Endothelial cell of umbilical vein (primary cell): ENCODE data around the gene COPS7A. TPM values are rescaled to one million over a fixed set of nuclear protein-coding genes. Genes with fewer than 3 reads are reported as not detected.

Experiments used
- BruUV-seq: library from RNA; stranded (reverse); fragments of 400-500 nt; replicated peaks from 2 replicates; lab custom pipeline; 2021; lab: Mats Ljungman, UMichigan
- CTCF ChIA-PET: fragments of 300-600, 350-600 bp; sonication (Branson Sonifier 250); formaldehyde crosslinking; loops from one replicate; lab custom pipeline; 2021; ENCODE audit warnings: antibody characterized with exemption, inconsistent platforms; lab: Charles Lee
- POLR2A ChIA-PET: fragments of 300-600, 350-600 bp; sonication (Branson Sonifier 250); formaldehyde crosslinking; loops from one replicate; lab custom pipeline; 2021; ENCODE audit warnings: antibody characterized with exemption, inconsistent platforms; lab: Charles Lee
- DNase-seq: peaks from one replicate; pipeline ENCODE4 v3.0.0-alpha.2; 2011; ENCODE audit warnings: low read depth, low spot score
- FAIRE-seq: peaks from 2 replicates; lab custom pipeline; 2011; peaks lifted over from hg19 to GRCh38; lab: Jason Lieb, UNC
- H2AFZ ChIP-seq: 2 replicates; pipeline ENCODE4 v1.6.0; 2012; ENCODE audit warnings: low read depth, low read length, control low read depth, inconsistent platforms
- H3K27ac ChIP-seq: 2 replicates; pipeline ENCODE4 v1.5.1; 2011; ENCODE audit warnings: low read depth, mild to moderate bottlenecking, control low read depth, low read length, moderate library complexity; ENCODE audit not compliant: insufficient read depth
- H3K27me3 ChIP-seq, 2 experiments: 2 replicates each; pipeline versions ENCODE4 v1.6.0 to v1.6.1; 2011; ENCODE audit warnings: low read length in 2 of 2, mixed read lengths in 1 of 2; ENCODE audit not compliant: control insufficient read depth in 2 of 2, insufficient read depth in 2 of 2
- H3K36me3 ChIP-seq, 2 experiments: 2 replicates in 1 of 2; 3 replicates in 1 of 2; pipeline ENCODE4 v1.5.1; 2011; ENCODE audit warnings: low read length in 2 of 2, mild to moderate bottlenecking in 1 of 2, moderate library complexity in 1 of 2; ENCODE audit not compliant: control insufficient read depth in 2 of 2, insufficient read depth in 2 of 2; ENCODE audit errors: extremely low read depth in 1 of 2
- H3K4me1 ChIP-seq: 3 replicates; pipeline ENCODE4 v1.5.1; 2011; ENCODE audit warnings: mild to moderate bottlenecking, low read length; ENCODE audit not compliant: control insufficient read depth, insufficient read depth; ENCODE audit errors: extremely low read depth
- H3K4me2 ChIP-seq: 2 replicates; pipeline ENCODE4 v1.6.1; 2011; ENCODE audit warnings: low read length, control low read depth, mixed read lengths; ENCODE audit not compliant: insufficient read depth
- H3K4me3 ChIP-seq, 3 experiments: fragments of 200-600 bp in 1 of 3; sonication (generic), shearing (Covaris generic) in 1 of 3; replicated peaks in 1 of 3; 2 replicates each; pipeline ENCODE4 v1.5.1; 2011 to 2016; ENCODE audit warnings: control low read depth in 3 of 3, low read length in 3 of 3, mild to moderate bottlenecking in 2 of 3, inconsistent platforms in 1 of 3, low read depth in 1 of 3, moderate library complexity in 1 of 3; ENCODE audit not compliant: insufficient read depth in 1 of 3
- H3K79me2 ChIP-seq: 2 replicates; pipeline ENCODE4 v1.6.0; 2012; ENCODE audit warnings: low read length, inconsistent platforms; ENCODE audit not compliant: control insufficient read depth, insufficient read depth
- H3K9ac ChIP-seq: replicated peaks from 2 replicates; pipeline ENCODE3; 2011; ENCODE audit warnings: low read length, control low read depth; ENCODE audit not compliant: insufficient read depth; ENCODE audit errors: extremely low read depth
- H3K9me1 ChIP-seq: replicated peaks from 3 replicates; pipeline ENCODE4 v1.6.0; 2011; ENCODE audit warnings: mild to moderate bottlenecking, low read length; ENCODE audit not compliant: control insufficient read depth, insufficient read depth; ENCODE audit errors: extremely low read depth
- H3K9me3 ChIP-seq: replicated peaks from 2 replicates; pipeline ENCODE4 v1.5.1; 2012; ENCODE audit warnings: low read length, inconsistent platforms; ENCODE audit not compliant: control insufficient read depth, insufficient read depth
- H4K20me1 ChIP-seq: replicated peaks from 2 replicates; pipeline ENCODE3; 2011; ENCODE audit warnings: mild to moderate bottlenecking, low read length; ENCODE audit not compliant: control insufficient read depth, insufficient read depth; ENCODE audit errors: extremely low read depth
- CTCF ChIP-seq, 2 donors: IDR thresholded peaks; 1 replicate in 1 of 2; 2 replicates in 1 of 2; pipeline ENCODE4 v1.5.1; 2011; ENCODE audit warnings: low read length in 2 of 2, mild to moderate bottlenecking in 2 of 2, moderate library complexity in 2 of 2, control low read depth in 1 of 2, inconsistent platforms in 1 of 2, low read depth in 1 of 2; ENCODE audit not compliant: insufficient read depth in 1 of 2; ENCODE audit errors: extremely low read depth in 1 of 2
- POLR2AphosphoS5 ChIP-seq: IDR thresholded peaks from 2 replicates; pipeline ENCODE4 v1.6.1; 2012; ENCODE audit warnings: low read depth, mild to moderate bottlenecking, control low read depth, low read length, moderate library complexity; ENCODE audit not compliant: insufficient read depth
- dilution Hi-C: fragments of 300-500 bp; cut with MboI; formaldehyde crosslinking; loops from one replicate; pipeline ENCODE4 v1.15.0; 2019; ENCODE audit warnings: low sequenced_read_pairs; ENCODE audit not compliant: extremely low pct_ligation_motif_present
- intact Hi-C: fragments of 100-400 bp; cut with micrococcal nuclease; formaldehyde crosslinking; loops from one replicate; pipeline ENCODE4 v1.10.0; 2022
- polyA plus RNA-seq, 4 experiments: library from polyadenylated mRNA; depleted of rRNA in 3 of 4; stranded (reverse) in 3 of 4; unstranded in 1 of 4; fragments of >200 nt; gene quantifications; 2 replicates each; pipeline versions ENCODE4 v1.2.1 to v1.2.3, GENCODE V29; 2011 to 2012; ENCODE audit warnings: missing spikeins in 1 of 4
- total RNA-seq: library from RNA; stranded (reverse); gene quantifications from 2 replicates; pipeline ENCODE4 v1.2.3, GENCODE V29; 2021

COPS7A gene
- total and polyA plus RNA-seq, 2 donors (not counting 3 experiments of a cell fraction or from before 2014, with no cell fraction given) = 41.1 to 104 TPM

- FAIRE-seq = peak; percentile 75
Measured at GRCh38 chr12:6766651-6767349, 43.0 kb downstream of the COPS7A start.

More at GRCh38 chr12:6766651-6767349, 43.0 kb downstream of the COPS7A start:
- dilution Hi-C loops (no loop called here), intact Hi-C loops (loop anchor here (1.0 to 2.0 kb wide), 2 partner anchors 13 to 160 kb away; partner anchors contain the start of gene CHD4)
- ChIA-PET POLR2A (interaction anchor here (0.6 to 2.5 kb wide), 10 partner anchors 11 to 146 kb away, joined by 3 to 43 read pairs (median 6); partner anchors contain the start of genes COPS7A, GPR162, MLF2 and SPSB2), CTCF (interaction anchor here (0.7 to 8.4 kb wide), 21 partner anchors 9 to 171 kb away, joined by 3 to 234 read pairs (median 5); partner anchors contain the start of genes COPS7A, GPR162, MLF2 and USP5)
- H3K4me2 ChIP-seq = peak overlapping the region; percentile 68
- peaks cover 38% of the 10 kb centered on the region for H3K4me1 ChIP-seq
- peak overlapping the region; percentile 36 for H3K27ac ChIP-seq
- H3K36me3 ChIP-seq = peaks cover 0 to 23% of the 10 kb centered on the region in 2 experiments
- TSS peak; percentile 5 for BruUV-seq
- peak overlapping the region; percentile 66 for H3K9ac ChIP-seq
- no peaks in the 10 kb centered on the region for H3K27me3 ChIP-seq
- no peaks in the 10 kb centered on the region for H3K9me1 ChIP-seq
- DNase-seq = peak; percentile 76
- TF ChIP-seq POLR2AphosphoS5 (no peak), CTCF (IDR thresholded peaks at IDR 0.05; ENCODE audit: extremely low read depth in 1 of 2, insufficient read depth in 1 of 2, low read depth in 1 of 2, low read length in 2 of 2) (peak; percentile 60 to 64)
- H3K9me3 ChIP-seq = no peaks in the 10 kb centered on the region
- H4K20me1 ChIP-seq = no peaks in the 10 kb centered on the region
- peak overlapping the region; percentile 70 to 91 (median 89) for H3K4me3 ChIP-seq
- no peak overlapping the region for H2AFZ ChIP-seq
- H3K79me2 ChIP-seq = peaks cover 32% of the 10 kb centered on the region
